ENCODE results near the gene SH3BP4. TPM values are rescaled to one million over a fixed set of nuclear protein-coding genes. Genes with fewer than 3 reads are reported as not detected.

Gene SH3BP4
- total RNA-seq, 4 donors from 2014 or later, result 29.1 to 57.8 (median 42.6) TPM

DNA sequence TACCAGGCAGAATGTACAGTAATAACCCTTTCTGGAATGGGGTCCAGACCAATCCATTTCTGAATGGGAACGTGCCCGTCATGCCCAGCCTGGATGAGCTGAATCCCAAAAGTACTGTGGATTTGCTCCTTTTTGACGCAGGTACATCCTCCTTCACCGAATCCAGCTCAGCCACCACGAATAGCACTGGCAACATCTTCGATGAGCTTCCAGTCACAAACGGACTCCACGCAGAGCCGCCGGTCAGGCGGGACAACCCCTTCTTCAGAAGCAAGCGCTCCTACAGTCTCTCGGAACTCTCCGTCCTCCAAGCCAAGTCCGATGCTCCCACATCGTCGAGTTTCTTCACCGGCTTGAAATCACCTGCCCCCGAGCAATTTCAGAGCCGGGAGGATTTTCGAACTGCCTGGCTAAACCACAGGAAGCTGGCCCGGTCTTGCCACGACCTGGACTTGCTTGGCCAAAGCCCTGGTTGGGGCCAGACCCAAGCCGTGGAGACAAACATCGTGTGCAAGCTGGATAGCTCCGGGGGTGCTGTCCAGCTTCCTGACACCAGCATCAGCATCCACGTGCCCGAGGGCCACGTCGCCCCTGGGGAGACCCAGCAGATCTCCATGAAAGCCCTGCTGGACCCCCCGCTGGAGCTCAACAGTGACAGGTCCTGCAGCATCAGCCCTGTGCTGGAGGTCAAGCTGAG lies 89.6 kb downstream of the SH3BP4 start:
- H3K4me3 ChIP-seq (ENCODE audit: low read depth, poor library complexity, severe bottlenecking), result no peak overlapping the region
- intact Hi-C loops (cut with DNase I; ENCODE audit: low total_unique reads), result no loop called here
- no peak for DNase-seq (ENCODE audit: low spot score in 2 of 2)
- 92 to 96% methylated on average over 31 of the region's 31 CpGs for WGBS, 2 donors
- TF ChIP-seq, protein P1, sequence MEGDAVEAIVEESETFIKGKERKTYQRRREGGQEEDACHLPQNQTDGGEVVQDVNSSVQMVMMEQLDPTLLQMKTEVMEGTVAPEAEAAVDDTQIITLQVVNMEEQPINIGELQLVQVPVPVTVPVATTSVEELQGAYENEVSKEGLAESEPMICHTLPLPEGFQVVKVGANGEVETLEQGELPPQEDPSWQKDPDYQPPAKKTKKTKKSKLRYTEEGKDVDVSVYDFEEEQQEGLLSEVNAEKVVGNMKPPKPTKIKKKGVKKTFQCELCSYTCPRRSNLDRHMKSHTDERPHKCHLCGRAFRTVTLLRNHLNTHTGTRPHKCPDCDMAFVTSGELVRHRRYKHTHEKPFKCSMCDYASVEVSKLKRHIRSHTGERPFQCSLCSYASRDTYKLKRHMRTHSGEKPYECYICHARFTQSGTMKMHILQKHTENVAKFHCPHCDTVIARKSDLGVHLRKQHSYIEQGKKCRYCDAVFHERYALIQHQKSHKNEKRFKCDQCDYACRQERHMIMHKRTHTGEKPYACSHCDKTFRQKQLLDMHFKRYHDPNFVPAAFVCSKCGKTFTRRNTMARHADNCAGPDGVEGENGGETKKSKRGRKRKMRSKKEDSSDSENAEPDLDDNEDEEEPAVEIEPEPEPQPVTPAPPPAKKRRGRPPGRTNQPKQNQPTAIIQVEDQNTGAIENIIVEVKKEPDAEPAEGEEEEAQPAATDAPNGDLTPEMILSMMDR (IDR thresholded peaks at IDR 0.05), result no peak
- TF ChIP-seq POLR2A (IDR thresholded peaks at IDR 0.05), result no peak

DNA sequence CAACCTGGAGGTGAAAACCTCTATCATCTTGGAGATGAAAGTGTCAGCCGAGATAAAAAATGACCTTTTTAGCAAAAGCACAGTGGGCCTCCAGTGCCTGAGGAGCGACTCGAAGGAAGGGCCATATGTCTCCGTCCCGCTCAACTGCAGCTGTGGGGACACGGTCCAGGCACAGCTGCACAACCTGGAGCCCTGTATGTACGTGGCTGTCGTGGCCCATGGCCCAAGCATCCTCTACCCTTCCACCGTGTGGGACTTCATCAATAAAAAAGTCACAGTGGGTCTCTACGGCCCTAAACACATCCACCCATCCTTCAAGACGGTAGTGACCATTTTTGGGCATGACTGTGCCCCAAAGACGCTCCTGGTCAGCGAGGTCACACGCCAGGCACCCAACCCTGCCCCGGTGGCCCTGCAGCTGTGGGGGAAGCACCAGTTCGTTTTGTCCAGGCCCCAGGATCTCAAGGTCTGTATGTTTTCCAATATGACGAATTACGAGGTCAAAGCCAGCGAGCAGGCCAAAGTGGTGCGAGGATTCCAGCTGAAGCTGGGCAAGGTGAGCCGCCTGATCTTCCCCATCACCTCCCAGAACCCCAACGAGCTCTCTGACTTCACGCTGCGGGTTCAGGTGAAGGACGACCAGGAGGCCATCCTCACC lies 90.2 kb downstream of the SH3BP4 start:
- TF ChIP-seq, protein P1 (IDR thresholded peaks at IDR 0.05), result no peak
- no peak for TF ChIP-seq POLR2A (IDR thresholded peaks at IDR 0.05)
- no peak for DNase-seq (ENCODE audit: low spot score in 2 of 2)
- no peak overlapping the region for H3K4me3 ChIP-seq (ENCODE audit: low read depth, poor library complexity, severe bottlenecking)
- WGBS, 2 donors, result 94% methylated on average over 25 of the region's 25 CpGs
- intact Hi-C loops (cut with DNase I; ENCODE audit: low total_unique reads), result no loop called here

DNA sequence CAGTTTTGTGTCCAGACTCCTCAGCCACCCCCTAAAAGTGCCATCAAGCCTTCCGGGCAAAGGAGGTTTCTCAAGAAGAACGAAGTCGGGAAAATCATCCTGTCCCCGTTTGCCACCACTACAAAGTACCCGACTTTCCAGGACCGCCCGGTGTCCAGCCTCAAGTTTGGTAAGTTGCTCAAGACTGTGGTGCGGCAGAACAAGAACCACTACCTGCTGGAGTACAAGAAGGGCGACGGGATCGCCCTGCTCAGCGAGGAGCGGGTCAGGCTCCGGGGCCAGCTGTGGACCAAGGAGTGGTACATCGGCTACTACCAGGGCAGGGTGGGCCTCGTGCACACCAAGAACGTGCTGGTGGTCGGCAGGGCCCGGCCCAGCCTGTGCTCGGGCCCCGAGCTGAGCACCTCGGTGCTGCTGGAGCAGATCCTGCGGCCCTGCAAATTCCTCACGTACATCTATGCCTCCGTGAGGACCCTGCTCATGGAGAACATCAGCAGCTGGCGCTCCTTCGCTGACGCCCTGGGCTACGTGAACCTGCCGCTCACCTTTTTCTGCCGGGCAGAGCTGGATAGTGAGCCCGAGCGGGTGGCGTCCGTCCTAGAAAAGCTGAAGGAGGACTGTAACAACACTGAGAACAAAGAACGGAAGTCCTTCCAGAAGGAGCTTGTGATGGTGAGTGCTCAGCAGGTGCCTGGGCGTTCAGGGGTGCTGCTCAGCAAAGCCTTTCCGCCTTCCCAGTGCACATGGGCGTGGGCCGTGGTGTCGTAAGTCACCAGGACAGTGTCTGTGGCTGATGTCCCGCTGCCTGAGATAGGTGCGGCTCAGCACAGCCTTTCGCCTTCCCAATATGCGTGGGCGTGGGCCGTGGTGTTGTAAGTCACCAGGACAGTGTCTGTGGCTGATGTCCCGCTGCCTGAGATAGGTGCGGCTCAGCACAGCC lies 91.0 kb downstream of the SH3BP4 start:
- DNase-seq (ENCODE audit: low spot score in 2 of 2), result no peak
- intact Hi-C loops (cut with DNase I; ENCODE audit: low total_unique reads), result no loop called here
- H3K4me3 ChIP-seq (ENCODE audit: low read depth, poor library complexity, severe bottlenecking), result no peak overlapping the region
- 94 to 97% methylated on average over 36 to 41 of the region's 49 CpGs for whole genome bisulfite sequencing, 2 donors
- no peak for TF ChIP-seq POLR2A (IDR thresholded peaks at IDR 0.05)
- TF ChIP-seq, protein P1 (IDR thresholded peaks at IDR 0.05), result no peak

DNA sequence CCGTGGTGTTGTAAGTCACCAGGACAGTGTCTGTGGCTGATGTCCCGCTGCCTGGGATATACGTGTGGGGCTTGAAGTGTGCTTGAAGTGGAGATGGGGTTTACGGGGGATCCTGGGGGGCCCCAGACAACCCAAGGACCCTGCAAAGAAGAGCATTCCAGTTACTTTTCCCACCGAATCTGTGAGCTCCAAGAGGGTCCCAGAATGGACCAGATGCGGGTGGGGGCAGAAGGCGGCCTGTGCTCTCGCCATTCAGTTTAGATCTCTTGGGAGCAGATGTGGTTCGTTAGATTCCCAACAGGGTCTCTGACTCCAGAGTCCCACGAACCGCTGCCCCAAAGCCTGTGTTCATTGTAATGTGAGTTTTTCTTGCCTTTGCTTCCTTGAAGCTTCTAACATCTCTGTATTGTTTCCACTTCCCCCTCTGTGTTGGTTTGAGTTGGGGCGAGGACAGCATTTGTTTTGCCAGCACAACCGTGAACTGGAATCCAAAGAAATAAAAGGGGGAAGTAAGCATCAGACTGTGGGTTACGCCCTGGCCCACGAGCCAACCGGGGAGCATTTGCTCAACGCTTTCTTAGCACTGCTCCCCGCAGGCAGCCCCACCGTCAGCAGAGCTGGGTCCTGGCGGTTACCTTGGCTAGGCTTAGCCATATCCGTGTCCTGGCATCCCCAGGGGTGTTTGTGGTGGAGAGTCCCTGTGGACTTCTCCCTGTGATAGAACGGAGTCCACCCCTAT lies 92.1 kb downstream of the SH3BP4 start:
- WGBS, 2 donors, result 81 to 82% methylated on average over 19 to 20 of the region's 22 CpGs
- DNase-seq (ENCODE audit: low spot score in 2 of 2), result peak in 1 of 2 donors; percentile 41
- intact Hi-C loops (cut with DNase I; ENCODE audit: low total_unique reads), result no loop called here

More for the DNA sequence above, 92.1 kb downstream of the SH3BP4 start:
- TF ChIP-seq POLR2A (IDR thresholded peaks at IDR 0.05), result no peak
- TF ChIP-seq, protein P1 (IDR thresholded peaks at IDR 0.05), result no peak
- no peak overlapping the region for H3K4me3 ChIP-seq (ENCODE audit: low read depth, poor library complexity, severe bottlenecking)
